Activated CD4-positive, alpha-beta memory T cell treated with anti-CD3 and anti-CD28 coated beads for 36 hours (primary cell): ENCODE measurements around the gene GRK2. TPM values are rescaled to one million over a fixed set of nuclear protein-coding genes. Genes with fewer than 3 reads are reported as not detected.
A peak's percentile ranks its signal among the peaks of the same experiment; 100 is the strongest.

ENCODE experiments used
- CTCF ChIA-PET: fragments of 350-600 bp; sonication (Branson Sonifier 250); formaldehyde crosslinking; loops from one replicate; lab custom pipeline; 2021; ENCODE audit warnings: antibody characterized with exemption, inconsistent platforms; lab: Charles Lee
- POLR2A ChIA-PET: fragments of 350-600 bp; sonication (Branson Sonifier 250); formaldehyde crosslinking; loops from one replicate; lab custom pipeline; 2021; ENCODE audit warnings: antibody characterized with exemption; lab: Charles Lee
- DNase-seq: peaks from one replicate; pipeline ENCODE4 v3.0.0-alpha.2; 2020
- H3K27ac Mint-ChIP-seq: one replicate; pipeline ENCODE4 v1.8.0; 2021; ENCODE audit warnings: mixed read lengths
- H3K27me3 Mint-ChIP-seq: one replicate; pipeline ENCODE4 v1.8.0; 2021; ENCODE audit warnings: mixed read lengths
- H3K36me3 Mint-ChIP-seq: one replicate; pipeline ENCODE4 v1.8.0; 2021; ENCODE audit warnings: mixed read lengths
- H3K4me1 Mint-ChIP-seq: one replicate; pipeline ENCODE4 v1.8.0; 2021; ENCODE audit warnings: low read depth, mixed read lengths
- H3K4me3 Mint-ChIP-seq: one replicate; pipeline ENCODE4 v1.8.0; 2021; ENCODE audit warnings: mild to moderate bottlenecking, mixed read lengths
- H3K9me3 Mint-ChIP-seq: one replicate; pipeline ENCODE4 v1.8.0; 2021; ENCODE audit warnings: mixed read lengths
- intact Hi-C: fragments of 100-400 bp; cut with micrococcal nuclease; formaldehyde crosslinking; loops from one replicate; pipeline ENCODE4 v1.15.1; 2023
- total RNA-seq, 2 experiments: library from RNA; stranded (reverse); gene quantifications; one replicate each; pipeline ENCODE4 v1.2.3, GENCODE V29; 2021

The GRK2 gene
- total RNA-seq, 2 experiments from 2014 or later, result 273 to 279 TPM

GRCh38 chr11:67264877-67265632 lies 1.2 kb upstream of the GRK2 start:
- Mint-ChIP-seq H3K27me3 (no peaks in the 10 kb centered on the region), H3K4me1 (peaks cover 64% of the 10 kb centered on the region), H3K27ac (peak overlapping the region; percentile 86), H3K36me3 (peaks cover 30% of the 10 kb centered on the region), H3K4me3 (peak overlapping the region; percentile 60), H3K9me3 (no peaks in the 10 kb centered on the region)
- CTCF ChIA-PET, result interaction anchor here (0.7 to 4.9 kb wide), 11 partner anchors 9 to 118 kb away, joined by 3 to 150 read pairs (median 4); partner anchors contain the start of genes ANKRD13D and POLD4
- POLR2A ChIA-PET, result interaction anchor here (0.7 to 1.9 kb wide), 5 partner anchors 14 to 88 kb away, joined by 3 to 8 read pairs (median 4); partner anchors contain the start of gene POLD4
- peak; percentile 43 for DNase-seq
- intact Hi-C loops, result loop anchor here (1.0 to 5.0 kb wide), 2 partner anchors 28 to 117 kb away; no protein-coding TSS in a partner anchor

- Mint-ChIP-seq H3K27me3 (no peaks in the 10 kb centered on the region), H3K36me3 (peaks cover 38% of the 10 kb centered on the region), H3K4me1 (peaks cover 72% of the 10 kb centered on the region), H3K4me3 (peak overlapping the region; percentile 63), H3K9me3 (no peaks in the 10 kb centered on the region), H3K27ac (peak overlapping the region; percentile 80)
- CTCF ChIA-PET, result interaction anchor here (0.7 to 4.9 kb wide), 11 partner anchors 9 to 136 kb away, joined by 3 to 150 read pairs (median 7); partner anchors contain the start of genes ANKRD13D, POLD4 and PPP1CA
- intact Hi-C loops, result no loop called here
- POLR2A ChIA-PET, result interaction anchor here (1.0 to 7.8 kb wide), 5 partner anchors 11 to 52 kb away, joined by 4 to 72 read pairs (median 9); partner anchors contain the start of gene ANKRD13D
- DNase-seq, result peak; percentile 84
These were observed 432 bp upstream of the GRK2 start for GRCh38 chr11:67265633-67266448.

GRCh38 chr11:67267188-67268080 lies 1.2 kb downstream of the GRK2 start:
- POLR2A ChIA-PET, result interaction anchor here (0.8 to 7.8 kb wide), 9 partner anchors 10 to 50 kb away, joined by 3 to 72 read pairs (median 6); partner anchors contain the start of genes ANKRD13D and SSH3
- peaks cover 78% of the 10 kb centered on the region for H3K4me1 Mint-ChIP-seq

GRCh38 chr11:67268081-67268961 lies 2.0 kb downstream of the GRK2 start:
- ChIA-PET POLR2A (interaction anchor here (0.6 to 7.8 kb wide), 11 partner anchors 9 to 346 kb away, joined by 3 to 72 read pairs (median 4); partner anchors contain the start of genes ANKRD13D and SSH3), CTCF (interaction anchor here (0.6 to 3.0 kb wide), 9 partner anchors 9 to 137 kb away, joined by 3 to 47 read pairs (median 9); partner anchors contain the start of gene ANKRD13D)
- peak; percentile 91 for DNase-seq
- Mint-ChIP-seq H3K27me3 (no peaks in the 10 kb centered on the region), H3K4me3 (peak overlapping the region; percentile 98), H3K27ac (peak overlapping the region; percentile 100), H3K4me1 (peaks cover 77% of the 10 kb centered on the region), H3K36me3 (peaks cover 57% of the 10 kb centered on the region), H3K9me3 (no peaks in the 10 kb centered on the region)
- intact Hi-C loops, result loop anchor here (1.0 kb wide), 3 partner anchors 9 to 49 kb away; no protein-coding TSS in a partner anchor

More at GRCh38 chr11:67267188-67268080, 1.2 kb downstream of the GRK2 start:
- CTCF ChIA-PET, result interaction anchor here (0.6 to 3.0 kb wide), 10 partner anchors 10 to 138 kb away, joined by 3 to 47 read pairs (median 7); partner anchors contain the start of genes ANKRD13D and PPP1CA
- intact Hi-C loops, result loop anchor here (1.0 kb wide), 3 partner anchors 10 to 50 kb away; no protein-coding TSS in a partner anchor
- no peaks in the 10 kb centered on the region for H3K9me3 Mint-ChIP-seq
- peak; percentile 55 for DNase-seq
- H3K4me3 Mint-ChIP-seq, result peak overlapping the region; percentile 98
- H3K27me3 Mint-ChIP-seq, result no peaks in the 10 kb centered on the region
- peak overlapping the region; percentile 100 for H3K27ac Mint-ChIP-seq
- H3K36me3 Mint-ChIP-seq, result peaks cover 52% of the 10 kb centered on the region

- Mint-ChIP-seq H3K9me3 (no peaks in the 10 kb centered on the region), H3K4me1 (peaks cover 78% of the 10 kb centered on the region), H3K36me3 (peaks cover 57% of the 10 kb centered on the region), H3K27ac (peak overlapping the region; percentile 100), H3K27me3 (no peaks in the 10 kb centered on the region), H3K4me3 (peak overlapping the region; percentile 98)
- DNase-seq, result no peak
- intact Hi-C loops, result loop anchor here (1.0 kb wide), 3 partner anchors 8 to 48 kb away; no protein-coding TSS in a partner anchor
- POLR2A ChIA-PET, result interaction anchor here (1.4 to 7.8 kb wide), 5 partner anchors 20 to 85 kb away, joined by 3 to 72 read pairs (median 15); partner anchors contain the start of genes ANKRD13D and SSH3
- CTCF ChIA-PET, result interaction anchor here (1.0 to 3.8 kb wide), 3 partner anchors 21 to 82 kb away, joined by 3 to 47 read pairs (median 22); partner anchors contain the start of gene ANKRD13D
These were observed 2.6 kb downstream of the GRK2 start for GRCh38 chr11:67268962-67269268.

GRCh38 chr11:67269401-67270255 lies 3.4 kb downstream of the GRK2 start:
- POLR2A ChIA-PET, result interaction anchor here (1.4 to 7.8 kb wide), 5 partner anchors 20 to 84 kb away, joined by 3 to 72 read pairs (median 15); partner anchors contain the start of genes ANKRD13D and SSH3
- Mint-ChIP-seq H3K27ac (peak overlapping the region; percentile 100), H3K36me3 (peaks cover 59% of the 10 kb centered on the region), H3K4me1 (peaks cover 76% of the 10 kb centered on the region), H3K4me3 (peak overlapping the region; percentile 98), H3K9me3 (no peaks in the 10 kb centered on the region), H3K27me3 (no peaks in the 10 kb centered on the region)
- peak; percentile 42 for DNase-seq
- intact Hi-C loops, result loop anchor here (5.0 kb wide), 2 partner anchors 218 to 238 kb away; partner anchors contain the start of genes CDK2AP2 and PITPNM1
- CTCF ChIA-PET, result interaction anchor here (0.6 to 3.8 kb wide), 9 partner anchors 17 to 656 kb away, joined by 3 to 22 read pairs (median 6); partner anchors contain the start of genes ANKRD13D and POLD4

GRCh38 chr11:67270256-67271204 lies 4.3 kb downstream of the GRK2 start:
- intact Hi-C loops, result loop anchor here (1.0 to 5.0 kb wide), 3 partner anchors 18 to 237 kb away; partner anchors contain the start of genes CDK2AP2 and PITPNM1
- peak; percentile 37 for DNase-seq

GRCh38 chr11:67271205-67271540 lies 4.9 kb downstream of the GRK2 start:
- H3K9me3 Mint-ChIP-seq, result no peaks in the 10 kb centered on the region
- peak overlapping the region; percentile 100 for H3K27ac Mint-ChIP-seq
- H3K36me3 Mint-ChIP-seq, result peaks cover 65% of the 10 kb centered on the region
- CTCF ChIA-PET, result interaction anchor here (1.2 to 3.8 kb wide), 7 partner anchors 9 to 111 kb away, joined by 3 to 22 read pairs (median 15); partner anchors contain the start of genes ANKRD13D, POLD4 and SSH3
- peaks cover 76% of the 10 kb centered on the region for H3K4me1 Mint-ChIP-seq
- no peak for DNase-seq
- H3K4me3 Mint-ChIP-seq, result peak overlapping the region; percentile 98
- intact Hi-C loops, result loop anchor here (1.0 to 5.0 kb wide), 3 partner anchors 17 to 236 kb away; partner anchors contain the start of genes CDK2AP2 and PITPNM1
- H3K27me3 Mint-ChIP-seq, result no peaks in the 10 kb centered on the region
- POLR2A ChIA-PET, result interaction anchor here (0.7 to 7.8 kb wide), 7 partner anchors 10 to 166 kb away, joined by 3 to 72 read pairs (median 6); partner anchors contain the start of genes ANKRD13D and PTPRCAP

More at GRCh38 chr11:67270256-67271204, 4.3 kb downstream of the GRK2 start:
- ChIA-PET POLR2A (interaction anchor here (0.7 to 7.8 kb wide), 6 partner anchors 12 to 166 kb away, joined by 3 to 72 read pairs (median 10); partner anchors contain the start of genes ANKRD13D and PTPRCAP), CTCF (interaction anchor here (1.0 to 3.8 kb wide), 7 partner anchors 8 to 112 kb away, joined by 3 to 22 read pairs (median 15); partner anchors contain the start of genes ANKRD13D and POLD4)
- Mint-ChIP-seq H3K4me1 (peaks cover 75% of the 10 kb centered on the region), H3K36me3 (peaks cover 63% of the 10 kb centered on the region), H3K27ac (peak overlapping the region; percentile 100), H3K27me3 (no peaks in the 10 kb centered on the region), H3K9me3 (no peaks in the 10 kb centered on the region), H3K4me3 (peak overlapping the region; percentile 98)
